Occipital lobe (tissue), 2 donors: ENCODE results near the gene WEE2. TPM values are rescaled to one million over a fixed set of nuclear protein-coding genes. Genes with fewer than 3 reads are reported as not detected.
"Not testable (repeated sequence)": the region's sequence is repeated elsewhere in the genome, so short reads cannot be mapped to it uniquely, and the experiment has no call there.

Experiments used
- DNase-seq: peaks from one replicate; lab custom pipeline; 2025; lab: John Stamatoyannopoulos, UW
- total RNA-seq: library from RNA; depleted of rRNA; stranded (reverse); fragments of >200 nt; gene quantifications from one replicate; pipeline ENCODE4 v1.2.3, GENCODE V29; 2014

The WEE2 gene
- total RNA-seq, 1 donor from 2014 or later, result 0.16 TPM

DNA sequence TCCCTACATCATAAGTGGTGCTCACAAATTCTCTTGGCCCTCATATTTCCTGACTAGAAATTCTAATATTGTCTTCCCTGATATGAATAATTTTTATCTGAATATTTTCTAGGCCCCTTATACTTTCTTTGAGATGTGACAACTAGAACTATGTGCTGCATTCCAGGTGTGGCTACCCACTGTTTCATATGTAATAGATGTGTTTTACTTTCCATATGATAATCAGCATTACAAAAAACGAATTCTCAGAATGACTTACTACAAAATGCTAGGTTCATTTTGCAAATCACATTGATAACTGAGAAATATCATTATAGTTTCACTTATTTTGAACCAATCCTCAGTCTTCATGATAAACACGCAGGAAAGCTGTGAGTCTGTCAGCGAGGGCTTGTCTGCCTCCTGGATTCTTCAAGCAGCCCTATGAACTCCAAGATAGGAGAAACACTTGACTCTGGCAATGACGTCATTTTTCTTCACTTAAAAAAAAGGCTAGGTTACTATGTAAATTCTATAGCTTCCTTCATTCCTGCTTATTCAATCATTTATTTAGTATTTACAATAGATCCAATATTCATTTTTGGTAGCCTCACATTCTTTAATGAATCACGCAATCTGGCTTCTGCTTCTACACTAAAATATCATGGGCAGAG is 4.6 kb downstream of the WEE2 start:
- no peak for DNase-seq

DNA sequence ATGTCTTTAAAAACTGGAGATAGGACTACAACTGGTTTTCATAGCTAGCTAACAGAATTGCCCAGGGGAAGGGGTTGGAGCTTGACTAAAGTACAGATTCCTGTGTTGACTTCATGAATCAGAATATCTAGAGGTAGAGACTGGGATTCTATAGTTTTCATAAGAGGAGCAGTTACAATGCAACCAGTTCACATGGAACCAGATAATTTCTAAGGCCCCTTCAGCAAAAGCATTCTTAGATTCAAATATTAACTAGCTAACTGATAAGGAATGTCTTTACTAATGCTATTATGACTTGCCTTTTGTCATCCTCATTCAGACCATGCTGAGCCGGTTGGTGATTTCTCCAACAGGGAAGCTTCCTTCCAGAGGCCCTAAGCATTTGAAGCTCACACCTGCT is 5.7 kb downstream of the WEE2 start:
- no peak for DNase-seq

DNA sequence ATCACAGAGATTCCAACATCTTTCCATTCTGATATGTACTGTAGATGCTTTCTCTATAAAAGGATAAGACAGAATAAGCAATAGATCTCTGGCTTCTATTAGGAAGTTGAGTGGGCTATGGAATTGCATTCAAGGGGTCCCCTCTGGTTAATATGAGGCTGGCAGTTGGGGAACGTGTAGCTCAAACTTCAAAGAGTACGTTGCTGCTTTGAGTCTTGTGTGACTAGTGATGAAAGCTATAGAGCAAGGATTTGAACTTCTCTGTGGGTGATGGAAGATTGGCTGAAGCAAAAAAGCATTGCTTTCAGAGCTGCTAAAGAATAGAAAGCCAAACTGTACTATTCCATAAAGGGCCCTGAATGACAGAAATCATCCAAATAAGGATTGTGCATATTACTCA is 6.4 kb downstream of the WEE2 start:
- no peak for DNase-seq

DNA sequence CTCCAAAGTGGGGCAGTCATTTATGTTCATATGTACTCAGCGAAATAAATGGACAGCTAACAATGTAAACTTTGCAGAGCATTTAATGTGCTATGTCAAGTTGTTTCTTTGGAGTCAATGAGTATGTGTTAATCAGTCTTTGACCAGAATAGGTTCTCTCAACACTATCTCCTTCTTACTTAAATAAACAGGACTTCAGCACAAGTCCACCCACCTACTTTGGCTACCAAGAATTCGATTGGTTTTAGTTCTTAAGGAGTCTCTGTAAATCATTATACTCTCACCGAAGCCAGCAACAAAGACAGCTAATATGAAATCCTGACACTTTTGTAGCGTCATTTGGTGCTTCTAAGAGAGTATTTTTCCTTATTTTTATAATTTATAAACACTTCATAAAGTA is 6.9 kb downstream of the WEE2 start:
- no peak for DNase-seq

DNA sequence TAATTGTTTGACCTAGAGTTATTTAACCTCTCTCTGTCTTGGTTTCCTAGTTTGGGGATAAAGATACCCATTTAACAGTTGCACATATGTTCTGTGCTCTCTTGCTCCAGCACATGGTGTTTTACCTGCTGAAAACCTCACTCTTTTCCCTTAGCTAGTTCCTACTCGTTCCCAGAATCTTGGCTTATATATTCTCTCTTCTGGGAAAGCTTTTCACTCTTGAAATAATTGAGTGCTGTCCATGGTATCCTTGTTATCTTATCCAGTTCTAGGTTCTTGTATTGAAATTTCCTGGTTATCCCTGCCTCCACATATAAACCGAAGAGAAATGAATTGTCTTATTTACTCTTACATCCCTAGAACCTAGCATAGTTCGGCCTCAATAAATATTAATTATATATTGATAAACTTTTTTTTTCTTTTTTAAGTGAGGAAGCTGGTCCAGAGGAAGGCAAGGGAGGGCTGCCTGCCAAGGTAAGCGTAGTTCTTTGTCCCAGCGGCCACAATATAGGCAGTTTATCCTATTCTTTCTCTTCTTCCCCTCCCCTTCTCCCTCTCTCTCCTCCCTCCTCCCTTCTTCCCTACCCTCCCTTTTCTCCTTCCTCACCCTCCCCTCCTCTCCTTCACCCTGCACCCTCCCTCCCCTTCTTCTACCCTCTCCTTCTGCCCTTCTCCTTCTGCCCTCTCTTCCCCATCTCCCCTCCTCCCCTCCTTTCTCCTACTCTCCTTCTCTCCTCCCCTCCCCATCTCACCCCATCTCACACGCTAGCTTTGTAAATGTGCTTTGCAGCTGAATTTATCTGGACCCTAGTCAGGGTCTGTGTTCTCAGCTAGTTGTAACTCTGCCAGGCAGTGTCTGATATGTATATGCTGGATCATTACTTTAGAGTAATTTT is 7.9 kb downstream of the WEE2 start:
- no peak for DNase-seq

DNA sequence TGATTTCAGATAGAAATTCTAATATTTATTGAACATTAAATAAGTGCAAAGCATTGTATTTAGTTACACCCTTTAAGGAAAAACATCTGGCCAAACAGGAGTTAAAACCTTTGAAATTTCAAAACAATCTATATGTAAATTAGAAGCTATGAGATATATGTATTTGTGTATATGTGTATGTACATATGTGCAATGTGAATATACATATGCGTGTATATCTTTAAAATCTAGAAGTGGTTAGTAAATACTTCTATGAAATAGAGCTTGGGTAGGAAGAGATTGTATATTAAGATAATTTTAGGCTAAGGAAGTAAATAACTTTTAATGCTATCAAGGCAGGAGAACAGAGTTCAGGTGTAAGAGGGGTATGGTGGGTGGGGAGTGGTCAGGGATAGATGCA is 9.3 kb downstream of the WEE2 start:
- no peak for DNase-seq

DNA sequence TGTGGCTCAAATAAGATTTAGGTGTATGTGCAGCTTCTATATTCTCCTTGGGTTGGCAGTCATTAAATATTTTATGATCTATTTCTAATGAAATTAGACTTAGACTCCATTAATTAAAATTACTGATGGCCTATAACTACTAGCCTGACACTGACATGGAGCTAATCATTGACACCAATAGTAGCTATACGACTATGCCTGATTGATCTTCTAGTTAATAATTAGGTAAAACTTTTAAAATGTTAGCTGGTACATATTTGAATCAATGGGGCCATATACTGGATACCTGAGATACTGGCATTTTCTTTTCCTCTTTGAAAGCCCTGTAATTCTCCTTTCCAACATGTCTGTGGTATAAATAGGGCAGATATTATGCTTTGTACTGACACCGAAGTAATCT is 14.4 kb downstream of the WEE2 start:
- no peak for DNase-seq

DNA sequence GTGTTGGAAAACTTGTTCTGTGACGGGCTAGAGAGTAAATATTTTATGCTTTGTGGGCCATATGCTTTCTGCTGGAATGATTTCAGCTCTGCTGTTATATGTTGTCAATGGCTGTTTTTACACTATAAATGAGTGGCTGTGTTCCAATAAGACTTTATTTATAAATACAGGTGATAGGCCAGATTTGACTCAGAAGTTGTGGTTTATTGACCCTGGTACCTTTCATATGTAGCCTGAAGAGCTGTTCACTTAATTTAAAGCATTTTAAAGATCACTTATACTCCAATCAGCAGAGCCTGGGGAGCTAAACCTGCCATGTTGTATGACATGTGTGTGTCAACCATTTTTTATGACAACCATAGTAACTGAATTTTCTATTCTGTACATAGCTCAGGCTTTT is 20.9 kb downstream of the WEE2 start:
- no peak for DNase-seq

DNA sequence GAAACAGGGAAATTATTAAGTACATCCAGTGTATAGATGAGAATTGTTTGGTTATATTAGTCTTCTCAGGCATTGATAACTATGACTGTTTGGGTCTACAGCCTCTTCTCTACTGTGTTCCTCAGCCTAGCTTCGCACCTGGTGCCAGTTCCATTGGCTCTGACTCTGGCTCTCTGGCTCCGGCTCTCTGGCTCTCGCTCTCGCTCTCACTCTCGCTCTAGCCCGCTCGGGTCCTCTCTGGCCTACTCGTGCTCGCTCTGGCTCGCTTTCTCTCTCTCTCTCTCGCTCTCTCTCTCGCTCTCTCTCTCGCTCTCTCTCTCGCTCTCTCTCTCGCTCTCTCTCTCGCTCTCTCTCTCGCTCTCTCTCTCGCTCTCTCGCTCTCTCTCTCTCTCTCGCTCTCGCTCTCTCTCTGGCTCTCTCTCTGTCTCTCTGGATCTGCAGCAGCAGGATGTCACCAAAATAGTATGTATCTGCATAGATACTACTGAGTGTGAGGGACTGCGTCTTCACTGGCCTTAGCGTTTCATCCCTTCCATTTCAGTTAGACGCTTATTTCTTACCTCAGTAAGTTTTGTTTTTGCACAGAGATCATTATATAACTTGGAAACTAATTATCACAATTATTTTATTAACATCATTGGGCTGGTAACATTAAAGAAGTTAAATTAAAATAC is 23.5 kb downstream of the WEE2 start:
- no peak for DNase-seq

DNA sequence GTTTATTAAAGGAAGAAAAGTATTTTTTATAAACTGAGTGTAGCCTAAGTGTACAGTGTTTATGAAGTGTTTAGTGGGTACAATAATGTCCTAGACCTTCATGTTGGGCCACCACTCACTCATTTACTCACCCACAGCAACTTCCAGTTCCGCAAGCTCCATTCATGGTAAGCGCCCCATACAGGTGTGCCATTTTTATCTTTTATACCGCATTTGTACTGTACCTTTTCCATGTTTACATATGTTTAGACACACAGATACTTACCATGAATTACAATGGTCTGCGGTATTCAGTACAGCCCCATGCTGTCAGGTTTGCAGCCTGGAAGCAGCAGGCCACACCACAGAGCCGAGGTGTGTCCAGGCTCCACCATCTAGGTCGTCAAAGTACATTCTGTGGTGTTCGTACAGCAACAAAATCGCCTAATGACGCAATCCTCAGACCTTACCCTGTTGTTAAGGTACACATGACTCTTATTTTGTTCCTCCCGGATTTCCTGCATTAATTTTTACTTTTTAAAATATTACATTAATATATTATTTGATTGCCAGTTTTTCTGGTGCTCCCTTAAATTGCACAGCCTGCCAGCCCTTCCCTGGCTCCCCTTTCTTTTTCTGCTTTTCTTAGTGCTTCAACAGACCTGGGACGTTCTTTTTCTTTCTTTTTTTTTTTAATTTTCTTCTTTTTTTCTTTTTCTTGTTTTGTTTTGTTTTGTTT is 29.1 kb downstream of the WEE2 start:
- no peak for DNase-seq

DNA sequence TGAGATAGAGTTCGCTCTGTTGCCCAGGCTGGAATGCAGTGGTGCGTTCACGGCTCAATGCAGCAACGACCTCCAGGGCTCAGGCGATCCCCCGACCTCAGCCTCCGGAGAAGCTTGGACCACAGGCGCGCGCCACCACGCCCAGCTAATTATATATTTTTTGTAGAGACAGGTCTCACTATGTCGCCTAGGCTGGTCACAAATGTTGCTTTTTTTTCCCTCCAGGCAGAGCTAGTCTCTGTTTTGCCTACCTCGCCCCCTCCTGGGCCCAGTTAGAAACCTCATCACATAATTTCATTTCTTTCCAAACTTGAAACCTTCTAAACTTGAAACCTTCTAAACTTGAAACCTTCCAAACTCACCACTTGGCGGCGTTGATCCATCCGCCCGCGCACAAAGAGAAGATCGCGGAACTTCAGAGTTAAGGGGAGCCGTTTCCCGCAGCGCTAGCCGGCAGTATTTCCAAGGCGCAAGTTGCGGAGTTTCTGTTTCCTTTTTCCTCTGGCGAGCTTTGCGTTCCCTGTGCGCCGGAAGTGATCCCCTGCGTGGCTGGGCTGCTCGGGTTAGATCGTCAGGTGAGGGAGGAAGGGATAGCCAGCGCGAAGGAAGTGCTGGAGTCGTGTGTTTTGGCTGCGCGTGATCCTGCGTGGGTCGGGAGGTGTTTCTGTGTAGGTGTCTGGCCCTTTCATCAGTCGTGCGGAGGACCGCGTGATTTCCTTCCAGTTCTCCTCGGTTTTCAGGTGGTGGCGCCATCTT is 29.9 kb downstream of the WEE2 start, which contains the start of gene SSBP1:
SSBP1 (plus strand) TSS at position 523 of the 756 bp plus-strand sequence. CDS start 809 bp downstream, outside the sequence.
- DNase-seq, result peak; percentile 87

DNA sequence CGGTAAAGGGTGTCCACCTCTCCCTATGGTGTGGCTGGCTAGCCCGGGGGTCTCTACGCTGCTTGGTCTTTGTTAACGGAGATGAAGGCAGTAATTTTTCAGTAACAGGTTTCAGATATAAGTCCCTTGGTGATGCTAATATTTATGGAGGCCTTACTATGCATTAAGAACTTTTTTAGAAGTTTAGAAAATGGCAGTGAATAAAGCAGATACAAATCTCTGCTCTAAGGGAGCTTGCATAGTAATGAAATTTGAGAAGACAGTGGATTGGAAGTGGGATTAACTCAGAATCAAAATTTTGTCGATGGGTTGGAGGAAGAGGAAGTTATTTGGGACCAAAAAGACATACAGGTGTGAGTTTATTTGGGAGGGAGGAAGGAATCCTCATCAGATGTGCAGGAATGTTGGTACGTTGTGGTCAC is 30.4 kb downstream of the WEE2 start:
- no peak for DNase-seq

DNA sequence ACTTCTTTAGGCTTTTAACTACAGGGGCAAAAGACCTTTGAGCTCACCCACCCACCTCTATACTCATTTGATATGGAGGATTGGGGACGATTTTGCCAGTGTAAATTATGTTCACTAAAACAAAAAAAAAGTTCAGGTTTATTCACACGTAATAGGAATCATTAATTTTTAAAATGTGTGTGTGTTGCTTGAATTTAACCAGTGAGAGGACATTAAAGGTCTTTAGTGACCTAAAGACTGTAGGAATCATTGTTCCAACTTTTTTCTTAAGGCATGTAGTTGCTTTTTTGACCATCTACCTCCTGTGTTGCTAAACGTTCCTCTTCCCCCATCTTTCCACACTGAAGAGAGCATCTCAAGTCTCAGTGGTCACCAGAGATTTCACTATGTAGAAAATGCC is 31.1 kb downstream of the WEE2 start:
- DNase-seq, result no peak

DNA sequence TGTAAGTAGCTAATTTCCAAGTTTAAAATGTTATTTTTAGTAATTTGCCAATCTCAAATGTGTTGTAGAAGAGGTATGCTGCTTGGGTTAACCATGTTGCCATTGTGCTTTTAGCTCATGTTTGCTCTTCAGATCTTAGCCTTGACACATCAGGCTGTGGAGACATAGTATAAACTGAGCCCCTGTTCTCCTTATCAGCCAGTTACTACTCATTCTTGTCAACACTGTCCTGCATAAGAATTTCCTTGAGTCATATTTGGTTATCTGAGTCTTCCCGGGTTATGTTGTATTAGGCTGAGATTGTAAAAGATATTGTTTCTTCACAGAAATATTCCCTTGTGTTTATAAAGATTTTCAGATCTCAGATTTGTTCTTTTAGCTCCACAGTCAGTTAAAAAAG is 34.1 kb downstream of the WEE2 start:
- DNase-seq, result no peak

DNA sequence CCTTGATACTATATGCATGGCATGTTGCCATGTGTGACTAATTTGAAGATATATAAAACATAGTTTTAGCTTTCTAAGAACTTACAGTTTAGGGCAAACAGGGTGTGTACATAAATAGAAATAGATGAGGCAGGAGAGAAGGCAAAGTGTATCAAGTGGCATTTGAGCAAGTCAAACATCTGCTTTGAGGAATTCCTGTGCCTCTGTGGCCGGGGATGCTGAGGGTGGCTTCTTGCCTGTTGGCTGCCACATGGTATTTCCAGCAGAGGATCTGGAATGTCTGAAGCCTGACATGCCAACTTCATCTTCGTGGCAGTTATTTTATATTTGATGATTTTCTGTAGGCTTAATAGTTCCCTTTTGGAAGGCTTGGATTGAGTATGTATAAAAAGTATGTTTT is 36.0 kb downstream of the WEE2 start:
- no peak for DNase-seq

DNA sequence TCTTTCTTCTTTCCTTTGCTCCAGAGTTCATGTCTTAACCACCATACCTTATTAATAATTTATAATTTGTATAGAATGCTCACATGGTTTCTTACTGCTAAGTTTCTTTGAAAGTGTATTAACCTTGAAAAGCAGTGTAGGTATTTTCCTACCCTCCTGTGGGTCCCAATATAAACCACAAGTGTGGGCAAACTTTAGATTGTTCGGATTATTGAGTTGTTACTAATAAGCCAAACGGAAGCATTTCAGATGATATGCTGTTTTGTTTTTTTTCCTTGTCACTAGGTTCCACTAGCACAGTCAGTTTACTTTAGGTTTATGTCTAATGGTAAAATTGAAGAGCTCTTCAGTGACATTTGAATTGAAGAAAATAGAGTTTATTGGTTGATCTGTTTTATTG is 40.2 kb downstream of the WEE2 start:
- DNase-seq, result no peak

DNA sequence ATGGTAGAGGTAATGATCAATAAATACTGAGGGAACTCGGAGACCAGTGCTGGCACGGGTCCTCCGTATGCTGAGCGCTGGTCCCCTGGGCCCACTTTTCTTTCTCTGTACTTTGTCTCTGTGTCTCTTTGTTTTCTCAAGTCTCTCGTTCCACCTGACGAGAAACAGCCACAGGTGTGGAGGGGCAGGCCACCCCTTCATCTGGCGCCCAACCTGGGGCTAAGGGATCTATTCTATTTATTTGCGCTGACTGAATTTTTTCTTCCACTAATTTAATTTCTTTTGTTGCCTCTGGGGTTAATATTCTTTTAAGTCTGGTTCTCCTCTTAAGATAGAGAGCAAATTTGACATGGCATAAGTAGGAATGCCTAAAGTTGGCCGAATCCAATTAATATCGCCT is 43.8 kb downstream of the WEE2 start:
- not testable (repeated sequence) for DNase-seq

DNA sequence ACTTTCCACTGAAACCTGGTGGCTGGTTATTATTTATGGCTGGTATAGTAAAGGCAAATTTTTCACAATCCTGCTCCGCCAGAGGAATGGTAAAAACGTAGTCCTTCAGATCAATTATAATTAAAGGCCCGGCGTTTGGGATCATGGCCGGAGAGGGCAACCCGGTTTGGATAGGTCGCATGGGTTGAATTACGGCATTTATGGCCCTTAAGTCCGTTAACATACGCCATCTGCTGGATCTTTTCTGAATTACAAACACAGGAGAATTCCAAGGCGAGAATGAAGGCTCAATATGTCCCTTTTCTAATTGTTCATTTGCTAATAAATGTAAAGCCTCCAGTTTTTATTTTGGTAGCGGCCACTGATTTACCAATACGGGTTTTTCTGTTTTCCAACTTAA is 44.5 kb downstream of the WEE2 start:
- no peak for DNase-seq

DNA sequence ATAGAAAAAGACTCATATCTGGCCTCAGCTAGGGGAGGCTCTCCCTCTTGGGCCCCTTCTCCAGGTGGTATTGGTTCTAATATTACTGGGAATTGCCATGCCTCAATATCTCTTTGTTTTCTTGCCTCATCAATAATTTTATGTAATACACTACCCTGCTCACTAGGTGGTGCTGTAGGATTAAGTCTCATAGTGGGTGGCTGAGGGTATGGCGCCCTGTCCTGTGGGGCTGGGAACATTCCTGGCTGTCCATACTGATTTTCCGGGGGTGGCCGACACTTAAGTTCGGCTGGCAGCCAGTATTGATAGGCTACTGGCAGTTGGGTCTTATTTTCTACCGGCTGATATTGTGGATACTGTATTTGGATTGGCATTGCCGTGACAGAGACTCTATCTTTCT is 46.8 kb downstream of the WEE2 start:
- no peak for DNase-seq

DNA sequence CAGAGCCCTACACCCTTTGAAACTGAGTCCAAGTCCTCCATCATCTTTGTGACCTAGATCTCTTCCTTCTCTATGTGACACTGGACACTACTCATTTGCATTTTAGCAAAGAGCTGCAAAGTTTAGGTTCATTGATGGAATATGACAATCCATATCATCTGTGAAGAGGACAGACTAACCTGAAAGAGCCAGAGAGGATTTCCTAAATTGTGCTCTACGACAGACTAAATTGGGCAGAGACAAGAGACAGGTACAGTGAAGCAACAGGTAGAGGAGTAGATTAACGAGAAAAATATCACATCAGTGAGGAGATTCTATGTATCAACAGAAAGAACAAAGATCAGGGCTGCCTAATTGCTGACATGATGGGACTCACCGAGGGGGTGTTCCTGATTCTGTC is 55.6 kb downstream of the WEE2 start, which contains the start of gene TAS2R3:
TAS2R3 (plus strand) TSS at position 301 of the 400 bp plus-strand sequence; CDS start at position 363, 62 bp downstream.
- DNase-seq, result no peak

DNA sequence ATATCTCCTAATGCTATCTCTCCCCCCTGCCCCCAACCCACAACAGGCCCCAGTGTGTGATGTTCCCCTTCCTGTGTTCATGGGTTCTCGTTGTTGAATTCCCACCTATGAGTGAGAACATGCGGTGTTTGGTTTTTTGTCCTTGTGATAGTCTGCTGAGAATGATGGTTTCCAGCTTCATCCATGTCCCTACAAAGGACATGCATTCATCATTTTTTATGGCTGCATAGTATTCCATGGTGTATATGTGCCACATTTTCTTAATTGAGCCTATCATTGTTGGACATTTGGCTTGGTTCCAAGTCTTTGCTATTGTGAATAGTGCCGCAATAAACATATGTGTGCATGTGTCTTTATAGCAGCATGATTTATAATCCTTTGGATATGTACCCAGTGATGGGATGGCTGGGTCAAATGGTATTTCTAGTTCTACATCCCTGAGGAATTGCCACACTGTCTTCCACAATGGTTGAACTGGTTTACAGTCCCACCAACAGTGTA is 62.0 kb downstream of the WEE2 start:
- not testable (repeated sequence) for DNase-seq
